Lower lobe of right lung (tissue), 2 donors: ENCODE data around the gene CACNA1F. TPM values are rescaled to one million over a fixed set of nuclear protein-coding genes. Genes with fewer than 3 reads are reported as not detected.

Source experiments
- ATAC-seq, 2 donors: fragments of 200-7000 bp; cut with Tn5 transposase; one replicate each; pipeline ENCODE4 v1.9.1; 2020 to 2022; ENCODE audit warnings: mild to moderate bottlenecking in 2 of 2, moderate library complexity in 2 of 2
- DNase-seq: peaks from one replicate; pipeline ENCODE4 v3.0.0-alpha.2; 2020
- H3K27ac ChIP-seq: fragments of 200-600 bp; one replicate; pipeline ENCODE4 v1.8.0; 2022
- H3K27me3 ChIP-seq: fragments of 200-600 bp; one replicate; pipeline ENCODE4 v1.8.0; 2022; ENCODE audit warnings: low read depth
- H3K36me3 ChIP-seq: fragments of 200-600 bp; one replicate; pipeline ENCODE4 v1.8.0; 2022; ENCODE audit warnings: mild to moderate bottlenecking
- H3K4me1 ChIP-seq: fragments of 200-600 bp; one replicate; pipeline ENCODE4 v1.8.0; 2022
- H3K4me3 ChIP-seq: fragments of 200-600 bp; one replicate; pipeline ENCODE4 v1.8.0; 2022; ENCODE audit warnings: mild to moderate bottlenecking
- H3K9me3 ChIP-seq: fragments of 200-600 bp; one replicate; pipeline ENCODE4 v1.8.0; 2022
- intact Hi-C: fragments of 100-400 bp; cut with DNase I; formaldehyde crosslinking; loops from one replicate; pipeline ENCODE4 v1.11.0; 2022
- total RNA-seq: library from RNA; stranded (reverse); fragmentation: NEBNext Ultra II Directional; extraction: Animal tissue kit (Norgen Biotek cat#: 25700); gene quantifications from one replicate; pipeline ENCODE4 v1.2.1, GENCODE V29; 2021
- TF ChIP-seq, protein P1 (sequence below): fragments of 200-600 bp; IDR thresholded peaks from one replicate; pipeline ENCODE4 v1.8.0; 2022; ENCODE audit warnings: antibody characterized with exemption, mild to moderate bottlenecking
- donor health status: DM: no; HTN: yes; CAD: no; lungs with severe emphysema.

Gene CACNA1F
- total RNA-seq, 1 donor from 2014 or later: 1.4 TPM

DNA sequence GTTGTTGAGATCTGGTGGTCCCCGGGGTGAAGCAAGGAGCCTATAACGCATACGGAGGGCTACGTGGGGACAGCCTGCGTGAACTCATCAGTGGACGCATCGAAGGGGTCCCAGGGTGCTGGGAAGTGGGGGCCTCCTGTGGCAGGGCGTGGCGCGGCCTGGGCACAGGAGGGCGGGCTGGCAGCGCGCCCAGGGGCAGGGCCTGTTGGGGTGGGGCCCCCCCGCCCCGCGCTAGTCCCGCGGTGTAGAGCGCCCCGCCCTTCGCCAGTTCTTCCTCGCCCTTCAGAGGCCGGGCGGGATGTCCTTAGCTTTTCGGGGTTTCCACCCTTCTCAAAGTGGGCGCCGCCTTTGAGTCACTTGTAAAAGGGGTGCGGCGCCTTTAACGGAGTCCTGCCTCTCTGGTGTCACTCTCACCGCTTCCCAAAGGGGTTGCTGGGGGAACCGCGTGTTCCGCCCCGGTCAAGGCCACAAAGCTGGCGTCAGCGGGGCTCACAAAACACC lies 60.8 kb downstream of the CACNA1F start:
- intact Hi-C loops: no loop called here
- peaks cover 16% of the 10 kb centered on the region for H3K36me3 ChIP-seq
- peak overlapping the region; percentile 66 for H3K4me3 ChIP-seq
- TF ChIP-seq, protein P1, sequence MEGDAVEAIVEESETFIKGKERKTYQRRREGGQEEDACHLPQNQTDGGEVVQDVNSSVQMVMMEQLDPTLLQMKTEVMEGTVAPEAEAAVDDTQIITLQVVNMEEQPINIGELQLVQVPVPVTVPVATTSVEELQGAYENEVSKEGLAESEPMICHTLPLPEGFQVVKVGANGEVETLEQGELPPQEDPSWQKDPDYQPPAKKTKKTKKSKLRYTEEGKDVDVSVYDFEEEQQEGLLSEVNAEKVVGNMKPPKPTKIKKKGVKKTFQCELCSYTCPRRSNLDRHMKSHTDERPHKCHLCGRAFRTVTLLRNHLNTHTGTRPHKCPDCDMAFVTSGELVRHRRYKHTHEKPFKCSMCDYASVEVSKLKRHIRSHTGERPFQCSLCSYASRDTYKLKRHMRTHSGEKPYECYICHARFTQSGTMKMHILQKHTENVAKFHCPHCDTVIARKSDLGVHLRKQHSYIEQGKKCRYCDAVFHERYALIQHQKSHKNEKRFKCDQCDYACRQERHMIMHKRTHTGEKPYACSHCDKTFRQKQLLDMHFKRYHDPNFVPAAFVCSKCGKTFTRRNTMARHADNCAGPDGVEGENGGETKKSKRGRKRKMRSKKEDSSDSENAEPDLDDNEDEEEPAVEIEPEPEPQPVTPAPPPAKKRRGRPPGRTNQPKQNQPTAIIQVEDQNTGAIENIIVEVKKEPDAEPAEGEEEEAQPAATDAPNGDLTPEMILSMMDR: no peak
- H3K27me3 ChIP-seq: no peaks in the 10 kb centered on the region
- H3K27ac ChIP-seq: peak overlapping the region; percentile 84
- peak; percentile 84 to 89 for ATAC-seq
- peaks cover 19% of the 10 kb centered on the region for H3K4me1 ChIP-seq
- peak; percentile 84 for DNase-seq
- H3K9me3 ChIP-seq: no peaks in the 10 kb centered on the region

DNA sequence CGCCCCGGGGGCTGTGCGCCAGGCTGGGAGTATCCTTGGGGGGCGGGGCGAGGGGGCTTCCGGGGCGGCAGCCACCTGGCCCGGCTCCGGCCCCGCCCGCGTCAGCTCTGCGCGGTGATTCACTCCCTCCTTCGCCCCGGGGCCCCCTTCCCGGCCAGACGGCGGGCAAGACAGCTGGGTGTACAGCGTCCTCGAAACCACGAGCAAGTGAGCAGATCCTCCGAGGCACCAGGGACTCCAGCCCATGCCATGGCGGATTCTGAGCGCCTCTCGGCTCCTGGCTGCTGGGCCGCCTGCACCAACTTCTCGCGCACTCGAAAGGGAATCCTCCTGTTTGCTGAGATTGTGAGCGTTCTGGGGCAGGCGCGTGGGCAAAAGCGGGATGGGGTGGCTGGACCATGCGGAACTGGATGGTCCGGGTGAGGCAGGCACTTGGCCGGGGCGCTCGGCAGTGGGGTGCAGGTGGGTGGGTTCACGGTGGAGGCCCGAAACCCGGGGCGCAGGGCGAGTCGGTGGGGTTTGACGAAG lies 61.3 kb downstream of the CACNA1F start, which contains the start of gene PLP2:
Gene PLP2 (plus strand): TSS at position 147 of the 528 bp plus-strand sequence. CDS start 103 bp downstream, at position 250.
- Histone ChIP-seq H3K36me3 (peaks cover 16% of the 10 kb centered on the region), H3K9me3 (no peaks in the 10 kb centered on the region), H3K27ac (peak within 1 kb of the TSS; percentile 84), H3K4me1 (peaks cover 22% of the 10 kb centered on the region), H3K4me3 (peak within 1 kb of the TSS; percentile 66), H3K27me3 (no peaks in the 10 kb centered on the region)
- DNase-seq (peak; percentile 64), ATAC-seq (peak; percentile 62 to 78)
- intact Hi-C loops: no loop called here
- TF ChIP-seq, protein P1: no peak

- peaks cover 21% of the 10 kb centered on the region for H3K4me1 ChIP-seq
- intact Hi-C loops: no loop called here
- no peak for ATAC-seq
- no peaks in the 10 kb centered on the region for H3K27me3 ChIP-seq
- peak overlapping the region; percentile 51 for H3K4me3 ChIP-seq
- TF ChIP-seq, protein P1: no peak
- no peaks in the 10 kb centered on the region for H3K9me3 ChIP-seq
- no peak for DNase-seq
- H3K27ac ChIP-seq: peak overlapping the region; percentile 91
- no peaks in the 10 kb centered on the region for H3K36me3 ChIP-seq
Observed at GRCh38 chrX:49167740-49168108, 65.4 kb downstream of the CACNA1F start.

- H3K27me3 ChIP-seq: no peaks in the 10 kb centered on the region
- peak overlapping the region; percentile 91 for H3K27ac ChIP-seq
- H3K4me1 ChIP-seq: peaks cover 19% of the 10 kb centered on the region
- no peaks in the 10 kb centered on the region for H3K9me3 ChIP-seq
- no peaks in the 10 kb centered on the region for H3K36me3 ChIP-seq
- peak; percentile 78 for DNase-seq
- peak; percentile 30 to 55 for ATAC-seq
- H3K4me3 ChIP-seq: peak overlapping the region; percentile 51
- TF ChIP-seq, protein P1: no peak
- intact Hi-C loops: no loop called here
Observed at GRCh38 chrX:49166914-49167739, 66.0 kb downstream of the CACNA1F start.

GRCh38 chrX:49165901-49166881 lies 66.9 kb downstream of the CACNA1F start:
- DNase-seq: peak; percentile 86
- TF ChIP-seq, protein P1: peak; percentile 29
- Histone ChIP-seq H3K27ac (peak overlapping the region; percentile 91), H3K27me3 (no peaks in the 10 kb centered on the region), H3K4me1 (peaks cover 19% of the 10 kb centered on the region), H3K4me3 (peak overlapping the region; percentile 51), H3K9me3 (no peaks in the 10 kb centered on the region), H3K36me3 (no peaks in the 10 kb centered on the region)
- ATAC-seq: peak; percentile 43 to 61
- intact Hi-C loops: no loop called here
